Measurements from ENCODE around the gene EXD3. TPM values are rescaled to one million over a fixed set of nuclear protein-coding genes. Genes with fewer than 3 reads are reported as not detected.

Gene EXD3
- total RNA-seq, 1 donor from 2014 or later: 24.5 TPM

GRCh38 chr9:137390553-137391410, 32.2 kb downstream of the EXD3 start:
- Mint-ChIP-seq H3K27ac (ENCODE audit: unreplicated experiment) (peak overlapping the region; percentile 83), H3K9me3 (ENCODE audit: unreplicated experiment) (peaks cover 6% of the 10 kb centered on the region), H3K36me3 (ENCODE audit: unreplicated experiment) (no peaks in the 10 kb centered on the region), H3K27me3 (ENCODE audit: unreplicated experiment) (peaks cover 6% of the 10 kb centered on the region), H3K4me1 (ENCODE audit: low read depth, unreplicated experiment) (peaks cover 7% of the 10 kb centered on the region), H3K4me3 (ENCODE audit: unreplicated experiment) (peak overlapping the region; percentile 45)
- TF ChIP-seq CTCF (IDR thresholded peaks at IDR 0.05; ENCODE audit: partially characterized antibody, unreplicated experiment): no peak
- DNase-seq: peak; percentile 56

GRCh38 chr9:137389428-137389746, 33.6 kb downstream of the EXD3 start:
- Mint-ChIP-seq H3K4me3 (ENCODE audit: unreplicated experiment) (peak overlapping the region; percentile 46), H3K27me3 (ENCODE audit: unreplicated experiment) (peaks cover 6% of the 10 kb centered on the region), H3K9me3 (ENCODE audit: unreplicated experiment) (peaks cover 6% of the 10 kb centered on the region), H3K27ac (ENCODE audit: unreplicated experiment) (peak overlapping the region; percentile 79), H3K36me3 (ENCODE audit: unreplicated experiment) (no peaks in the 10 kb centered on the region), H3K4me1 (ENCODE audit: low read depth, unreplicated experiment) (peaks cover 7% of the 10 kb centered on the region)
- DNase-seq: no peak
- TF ChIP-seq CTCF (IDR thresholded peaks at IDR 0.05; ENCODE audit: partially characterized antibody, unreplicated experiment): no peak

DNA sequence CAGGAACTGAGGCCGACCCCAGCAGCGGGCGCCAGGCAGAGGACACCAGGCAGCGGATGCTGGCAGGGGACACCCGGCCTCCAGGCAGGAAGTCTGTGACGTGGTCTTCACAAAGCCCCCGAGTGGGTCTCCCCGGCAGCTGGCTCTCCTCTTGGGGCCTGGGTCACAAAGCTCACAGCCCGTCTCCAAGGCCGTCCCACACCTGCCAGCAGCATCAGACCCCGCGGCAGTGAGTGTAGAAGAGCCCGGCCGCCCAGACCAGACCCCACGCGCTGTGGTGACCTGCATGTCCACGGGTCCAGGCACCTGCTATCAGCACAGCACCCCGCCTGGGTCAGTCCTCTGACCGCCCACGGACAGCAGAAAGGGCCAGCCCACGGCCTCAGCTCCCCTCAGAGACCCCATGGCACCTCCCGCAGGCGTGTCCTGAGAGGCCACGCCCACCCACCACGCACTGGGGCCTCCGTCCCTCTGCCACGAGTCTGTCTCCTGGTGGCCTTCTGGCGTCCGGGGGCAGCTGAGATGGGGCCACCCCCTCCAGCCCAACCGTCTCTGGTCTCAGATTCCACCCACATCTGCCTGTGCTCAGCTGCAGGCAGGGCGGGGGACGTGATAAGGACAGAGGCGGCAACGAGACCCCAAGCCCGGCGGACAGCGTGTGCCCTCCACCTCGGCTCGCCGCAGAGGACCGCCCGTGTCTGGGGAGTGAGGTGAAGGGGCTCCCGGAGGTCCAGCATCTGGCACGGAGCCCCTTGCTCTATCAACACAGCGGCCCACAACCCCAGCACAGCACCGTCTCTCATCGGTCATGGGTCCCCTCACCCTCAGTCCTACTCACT, 34.2 kb downstream of the EXD3 start:
- TF ChIP-seq CTCF (IDR thresholded peaks at IDR 0.05; ENCODE audit: partially characterized antibody, unreplicated experiment): no peak
- Mint-ChIP-seq H3K4me3 (ENCODE audit: unreplicated experiment) (no peak overlapping the region), H3K27ac (ENCODE audit: unreplicated experiment) (peak overlapping the region; percentile 85), H3K36me3 (ENCODE audit: unreplicated experiment) (no peaks in the 10 kb centered on the region), H3K27me3 (ENCODE audit: unreplicated experiment) (peaks cover 6% of the 10 kb centered on the region), H3K4me1 (ENCODE audit: low read depth, unreplicated experiment) (peaks cover 7% of the 10 kb centered on the region), H3K9me3 (ENCODE audit: unreplicated experiment) (peaks cover 6% of the 10 kb centered on the region)
- DNase-seq: peak; percentile 56

- DNase-seq: no peak
- H3K9me3 Mint-ChIP-seq (ENCODE audit: unreplicated experiment): peaks cover 6% of the 10 kb centered on the region
- peaks cover 10% of the 10 kb centered on the region for H3K4me1 Mint-ChIP-seq (ENCODE audit: low read depth, unreplicated experiment)
- peak overlapping the region; percentile 85 for H3K27ac Mint-ChIP-seq (ENCODE audit: unreplicated experiment)
- peaks cover 6% of the 10 kb centered on the region for H3K27me3 Mint-ChIP-seq (ENCODE audit: unreplicated experiment)
- no peak for TF ChIP-seq CTCF (IDR thresholded peaks at IDR 0.05; ENCODE audit: partially characterized antibody, unreplicated experiment)
- no peak overlapping the region for H3K4me3 Mint-ChIP-seq (ENCODE audit: unreplicated experiment)
- no peaks in the 10 kb centered on the region for H3K36me3 Mint-ChIP-seq (ENCODE audit: unreplicated experiment)
Observed at GRCh38 chr9:137387891-137388560, 34.9 kb downstream of the EXD3 start.

All from glutamatergic neuron (in vitro differentiated cells).